Measurements from ENCODE around the gene MBD3L4. TPM values are rescaled to one million over a fixed set of nuclear protein-coding genes. Genes with fewer than 3 reads are reported as not detected.
"Not testable (repeated sequence)": the region's sequence is repeated elsewhere in the genome, so short reads cannot be mapped to it uniquely, and the experiment has no call there.

The MBD3L4 gene
- polyA plus RNA-seq, 3 donors = not detected

DNA sequence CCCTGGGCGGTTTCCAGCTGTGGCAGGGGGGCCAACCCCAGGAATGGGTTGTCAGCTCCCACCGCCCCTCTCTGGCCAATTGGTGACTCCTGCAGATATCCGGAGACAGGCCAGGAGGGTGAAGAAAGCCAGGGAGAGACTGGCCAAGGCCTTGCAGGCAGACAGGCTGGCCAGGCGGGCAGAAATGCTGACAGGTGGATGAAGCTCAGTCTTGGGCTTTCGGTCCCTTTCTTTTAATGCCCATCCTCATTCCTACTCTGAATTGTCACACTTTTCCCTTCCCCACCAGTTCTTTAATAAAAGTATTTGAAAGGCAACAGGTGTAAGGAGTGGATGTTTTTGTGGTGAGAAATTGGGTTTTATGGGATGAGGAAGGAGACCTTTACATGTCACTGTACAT lies 11.4 kb upstream of the MBD3L4 start:
- not testable (repeated sequence) for DNase-seq

DNA sequence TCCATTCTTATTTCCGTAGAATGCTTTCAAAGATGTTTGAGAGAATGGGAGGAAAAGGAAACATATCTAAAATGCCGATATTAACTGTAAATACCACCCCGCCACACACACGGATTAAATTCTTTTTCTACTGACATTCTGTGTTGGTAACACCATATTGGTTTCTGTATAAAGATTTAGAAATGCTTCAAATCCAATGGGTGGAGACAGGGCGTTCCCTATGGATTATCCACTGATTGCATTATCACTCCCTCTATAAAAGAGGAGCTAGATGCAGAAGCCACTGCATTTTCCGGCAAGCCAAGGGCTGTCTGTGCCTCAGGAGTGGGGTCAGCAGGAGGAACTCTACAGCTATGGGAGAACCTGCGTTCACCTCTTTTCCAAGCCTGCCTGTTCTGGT lies 9.0 kb upstream of the MBD3L4 start, which contains the start of gene MBD3L2:
TSS of gene MBD3L2 (plus strand) at position 301 of the 400 bp plus-strand sequence. CDS start at position 354, 53 bp downstream.
- DNase-seq = not testable (repeated sequence)

DNA sequence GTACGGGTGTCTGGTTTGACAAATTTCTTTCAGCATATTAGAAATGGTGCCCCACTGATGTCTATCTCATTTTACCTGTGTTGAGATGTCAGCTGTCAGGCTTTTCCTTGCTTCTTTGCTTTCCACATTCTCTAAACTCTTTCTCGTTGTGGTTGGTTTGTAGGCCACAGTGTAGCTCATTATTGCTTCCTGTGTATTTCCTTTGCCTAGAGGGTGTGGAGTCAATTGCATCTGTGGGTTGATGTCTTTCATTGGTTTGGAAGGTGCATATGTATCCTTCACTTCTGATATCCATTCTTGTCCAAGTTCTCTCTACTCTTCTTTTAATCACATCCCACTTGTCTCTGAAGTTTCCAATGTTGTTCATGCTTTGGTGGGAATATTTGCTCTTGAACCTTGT lies 1.6 kb upstream of the MBD3L4 start:
- DNase-seq = not testable (repeated sequence)

DNA sequence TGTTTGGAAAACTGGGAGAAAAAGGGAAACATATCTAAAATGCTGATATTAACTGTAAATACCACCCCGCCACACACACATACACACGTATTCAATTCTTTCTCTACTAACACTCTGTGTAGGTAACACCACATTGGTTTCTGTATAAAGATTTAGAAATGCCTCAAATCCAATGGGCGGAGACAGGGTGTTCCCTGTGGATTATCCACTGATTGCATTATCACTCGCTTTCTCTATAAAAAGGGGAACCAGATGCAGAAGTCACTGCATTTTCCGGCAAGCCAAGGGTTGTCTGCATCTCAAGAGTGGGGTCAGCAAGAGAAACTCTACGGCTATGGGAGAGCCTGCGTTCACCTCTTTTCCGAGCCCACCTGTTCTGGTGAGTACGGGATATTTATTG lies 9.7 kb downstream of the MBD3L4 start, which contains the start of gene MBD3L5:
TSS of gene MBD3L5 (plus strand) at position 301 of the 400 bp plus-strand sequence. CDS start at position 335, 34 bp downstream.
- DNase-seq = not testable (repeated sequence)

- DNase-seq = not testable (repeated sequence)
Observed at GRCh38 chr19:7028790-7029189, 11.2 kb downstream of the MBD3L4 start.

GRCh38 chr19:7021331-7021730 lies 18.6 kb downstream of the MBD3L4 start, which contains the start of gene MBD3L2B:
Gene MBD3L2B (minus strand): TSS chr19:7021431. CDS start chr19:7021397, 34 bp downstream.
- not testable (repeated sequence) for DNase-seq

- no peak for DNase-seq
Observed at GRCh38 chr19:7018828-7019227, 21.2 kb downstream of the MBD3L4 start.

- no peak for DNase-seq
Observed at GRCh38 chr19:7013678-7014077, 26.3 kb downstream of the MBD3L4 start.

DNA sequence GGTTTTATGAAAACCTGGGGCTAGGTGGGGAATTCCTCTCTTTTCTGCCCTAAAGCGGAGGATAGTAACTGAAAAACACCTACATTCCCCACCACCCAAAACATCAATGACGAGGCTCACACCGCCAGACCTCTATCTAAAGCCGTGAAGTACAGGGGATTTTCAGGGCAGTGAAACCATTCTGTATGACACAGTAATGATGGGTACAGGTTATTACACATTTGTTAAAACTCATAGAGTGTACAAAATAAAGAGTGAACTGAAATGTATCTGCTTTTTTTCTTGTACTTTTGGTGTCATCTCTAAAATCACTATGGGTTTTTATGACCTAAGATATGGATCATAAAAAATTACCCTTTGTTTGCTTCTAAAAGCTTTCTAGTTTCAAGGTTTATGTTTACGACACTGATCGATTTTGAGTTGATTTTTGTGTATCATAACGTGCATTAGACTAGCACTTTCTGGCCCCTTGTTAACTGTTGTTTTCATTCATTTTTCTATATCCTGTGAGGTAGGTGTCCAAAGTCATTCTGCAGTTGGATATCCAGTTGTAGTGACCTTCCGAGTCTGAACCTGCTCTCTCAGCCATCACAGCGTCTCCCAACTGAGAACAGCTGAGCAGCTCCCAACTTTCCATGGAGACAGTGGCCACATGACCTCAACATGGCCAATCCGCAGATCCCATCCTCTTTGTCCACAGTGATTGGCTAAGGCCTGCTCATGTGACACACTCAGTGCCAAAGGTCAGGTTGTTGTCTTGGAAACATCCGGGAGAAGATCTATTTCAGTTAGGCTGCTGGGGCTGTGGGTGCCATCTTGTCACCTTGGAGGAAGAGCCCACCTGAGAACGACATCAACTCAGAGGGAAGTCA lies 29.0 kb downstream of the MBD3L4 start:
- no peak for DNase-seq

- DNase-seq = no peak
Observed at GRCh38 chr19:7007859-7008258, 32.1 kb downstream of the MBD3L4 start.

DNA sequence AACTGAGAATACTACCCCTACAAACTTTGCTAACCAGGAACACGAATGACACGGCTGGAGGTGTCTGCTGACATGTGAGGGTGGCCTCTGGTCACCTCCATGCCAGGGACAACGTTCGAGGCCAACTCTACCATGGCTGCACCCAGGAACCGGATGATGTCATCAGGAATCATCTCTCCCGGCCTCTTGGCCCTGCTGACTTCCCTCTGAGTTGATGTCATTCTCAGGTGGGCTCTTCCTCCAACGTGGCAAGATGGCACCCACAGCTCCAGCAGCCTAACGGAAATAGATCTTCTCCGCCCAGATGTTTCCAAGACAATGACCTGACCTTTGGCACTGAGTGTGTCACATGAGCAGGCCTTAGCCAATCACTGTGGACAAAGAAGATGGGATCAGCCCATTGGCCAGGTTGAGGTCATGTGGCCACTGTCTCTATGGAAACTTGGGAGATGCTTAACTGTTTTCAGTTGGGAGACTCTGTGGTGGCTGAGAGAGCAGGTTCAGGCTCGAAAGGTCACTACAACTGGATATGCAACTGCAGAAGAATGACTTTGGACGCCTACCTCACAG lies 33.8 kb downstream of the MBD3L4 start:
- no peak for DNase-seq

GRCh38 chr19:7004313-7004931 lies 35.6 kb downstream of the MBD3L4 start:
- DNase-seq = peak; percentile 33

DNA sequence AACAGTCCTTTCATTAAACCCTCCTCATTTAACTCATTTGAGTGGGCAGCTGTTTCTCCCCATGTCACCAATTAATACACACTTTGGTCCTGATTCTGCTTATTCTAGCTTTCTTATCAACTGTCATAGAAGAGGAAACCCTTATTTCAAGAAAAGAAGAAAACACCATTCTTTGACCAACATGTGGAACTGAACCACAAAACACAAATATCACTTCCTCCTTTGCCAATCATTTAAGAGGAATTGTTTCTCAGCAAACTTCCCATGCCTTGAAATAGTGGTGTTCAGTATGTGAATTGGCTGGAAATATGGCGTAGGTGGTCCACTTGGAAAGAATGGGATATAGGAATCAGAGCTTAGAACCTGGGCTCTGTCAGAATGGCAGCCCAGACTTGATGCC lies 39.2 kb downstream of the MBD3L4 start:
- no peak for DNase-seq

- no peak for DNase-seq
Observed at GRCh38 chr19:7000333-7000732, 39.6 kb downstream of the MBD3L4 start.

DNA sequence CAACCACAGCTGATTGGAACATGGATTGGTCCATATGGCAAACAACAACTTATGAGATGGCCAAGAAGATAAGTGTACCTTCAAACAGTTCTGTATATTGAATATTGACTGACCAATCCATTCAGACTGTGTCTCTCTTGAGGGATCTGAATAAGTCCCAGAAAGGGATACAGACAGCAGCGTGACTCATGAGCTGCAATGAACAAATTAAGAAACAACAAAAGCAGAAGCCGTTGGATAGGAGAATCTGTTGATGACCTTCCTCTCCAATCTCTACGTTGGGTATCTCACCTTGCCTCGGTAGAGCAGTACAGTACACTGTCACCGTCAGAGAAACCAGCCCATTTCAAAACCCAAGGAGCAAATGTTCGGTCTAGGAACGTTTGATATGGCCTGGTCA lies 40.0 kb downstream of the MBD3L4 start:
- no peak for DNase-seq

DNA sequence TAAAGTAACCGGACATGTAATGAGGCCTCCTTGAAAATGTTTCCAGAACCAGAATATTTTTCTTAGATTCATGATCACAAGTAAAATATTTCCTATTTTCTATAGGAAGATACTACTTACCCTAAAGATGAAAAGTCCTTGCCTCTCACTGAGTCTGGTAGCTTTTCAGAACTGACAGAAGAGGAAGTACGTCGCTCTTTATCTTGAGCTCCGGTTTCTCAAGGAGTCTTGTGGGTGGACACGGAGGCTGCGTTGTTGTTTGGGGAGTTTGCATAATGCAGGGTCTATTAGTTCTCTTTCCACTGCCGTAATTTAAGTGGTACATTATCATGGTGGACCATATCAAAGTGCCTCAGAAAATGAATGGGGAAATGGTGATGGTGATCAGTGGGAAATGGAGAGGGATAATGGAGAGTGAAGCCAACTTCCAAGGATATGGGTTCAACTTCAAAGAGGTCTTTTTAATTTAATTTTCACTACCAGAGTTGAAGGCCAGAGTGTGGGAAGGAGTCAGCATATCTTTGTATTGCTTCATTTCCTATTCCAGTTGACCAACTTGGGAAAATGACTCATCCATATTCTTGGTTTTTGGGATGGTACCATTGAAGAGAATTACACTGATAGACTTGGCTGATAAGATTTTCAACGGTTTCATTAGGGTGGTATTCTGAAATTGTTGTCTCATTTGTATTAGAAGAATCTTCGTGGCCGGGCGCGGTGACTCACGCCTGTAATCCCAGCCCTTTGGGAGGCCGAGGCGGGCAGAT lies 42.1 kb downstream of the MBD3L4 start:
- no peak for DNase-seq

DNA sequence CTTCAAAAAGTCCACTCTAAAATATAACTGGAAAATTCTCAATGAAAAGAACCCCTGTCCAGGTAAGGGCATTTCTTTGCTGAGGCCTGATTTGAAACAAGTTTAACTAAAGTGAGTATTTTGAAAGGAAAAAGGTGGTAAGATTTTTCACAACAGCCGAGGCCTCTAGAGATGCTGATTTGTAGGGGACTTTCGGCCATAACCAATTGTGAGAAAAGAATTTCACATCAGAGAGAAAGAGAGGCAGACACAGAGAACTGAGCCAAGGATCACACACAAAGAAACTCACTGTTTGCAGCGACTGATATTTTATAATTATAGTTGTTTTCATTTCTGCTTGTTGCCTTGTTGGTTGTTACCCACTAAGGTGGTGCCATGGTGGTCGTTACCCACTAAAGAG lies 43.2 kb downstream of the MBD3L4 start:
- DNase-seq = no peak

DNA sequence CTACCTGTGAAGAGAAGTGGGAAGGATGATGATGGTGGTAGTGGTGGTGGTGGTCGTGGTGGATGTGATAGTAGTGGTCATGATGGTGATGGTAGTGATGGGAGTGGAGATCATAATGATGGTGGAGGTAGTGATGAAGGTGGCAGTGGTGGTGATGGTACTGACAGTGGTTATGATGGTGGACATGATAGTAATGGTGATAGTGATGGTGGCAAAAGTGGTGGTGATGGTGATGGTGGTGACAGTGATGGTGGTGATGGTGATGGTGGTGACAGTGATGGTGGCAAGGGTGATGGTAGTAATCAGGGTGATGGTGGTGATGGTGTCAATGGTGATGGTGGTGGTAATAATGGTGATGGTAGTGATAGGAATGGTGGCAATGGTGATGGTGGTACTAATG lies 44.9 kb downstream of the MBD3L4 start:
- no peak for DNase-seq

DNA sequence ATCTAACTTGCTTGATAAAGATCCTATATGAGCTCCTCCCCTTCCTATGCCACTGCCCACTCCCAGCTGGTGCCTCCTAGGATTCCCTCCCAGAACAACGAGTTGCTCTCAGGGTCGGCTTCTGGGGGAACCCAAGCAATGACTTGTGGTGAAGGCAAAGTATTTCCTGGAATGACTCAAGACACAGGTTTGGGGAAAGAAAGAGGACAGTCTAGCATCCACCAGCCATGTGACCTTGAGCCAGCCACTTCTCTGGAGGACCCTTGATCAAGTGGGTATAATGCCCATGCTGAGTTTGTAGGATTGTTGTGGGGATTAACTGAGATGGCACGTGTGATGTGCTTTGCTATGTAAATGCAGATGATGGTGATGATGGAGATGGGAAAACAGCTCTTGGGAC lies 51.7 kb downstream of the MBD3L4 start:
- DNase-seq = no peak

DNA sequence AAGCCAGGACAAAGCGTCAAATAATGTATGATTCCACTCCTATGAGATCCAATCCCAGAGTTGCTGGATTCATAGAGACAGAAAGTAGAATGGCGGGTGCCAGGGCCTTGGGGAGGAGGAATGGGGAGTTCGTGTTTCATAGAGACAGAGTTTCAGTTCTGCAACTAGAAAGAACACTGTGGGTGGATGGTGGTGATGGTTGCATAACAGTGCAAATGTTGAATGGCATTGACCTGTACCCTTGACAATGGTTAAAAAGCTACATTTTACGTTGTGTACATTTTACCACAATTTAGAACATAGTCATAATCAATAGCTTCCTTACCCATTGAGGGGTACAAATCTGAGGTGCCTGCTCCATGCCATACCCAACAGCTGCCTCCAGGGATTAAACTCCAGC lies 52.1 kb downstream of the MBD3L4 start:
- DNase-seq = no peak

Measured in renal pelvis (tissue), 4 donors.